ENCODE data around the gene MAT2B. TPM values are rescaled to one million over a fixed set of nuclear protein-coding genes. Genes with fewer than 3 reads are reported as not detected.
A peak's percentile ranks its signal among the peaks of the same experiment; 100 is the strongest.

Gene MAT2B
- polyA plus RNA-seq, 1 of the 3 experiments (the other 2 are of a cell fraction) = 30.1 TPM

GRCh38 chr5:163473635-163474243 lies 31.7 kb upstream of the MAT2B start:
- Histone ChIP-seq H3F3A (replicated peaks; ENCODE audit: insufficient read depth) (peaks cover 18% of the 10 kb centered on the region), H3K36me3 (replicated peaks in 1 of 2; ENCODE audit: control insufficient read depth in 1 of 2, insufficient read depth in 2 of 2, low read length in 1 of 2) (peaks cover 11 to 51% of the 10 kb centered on the region in 2 experiments), H3K79me2 (ENCODE audit: insufficient read depth) (no peaks in the 10 kb centered on the region), H3K9me3 (no peaks in the 10 kb centered on the region), H3K9ac (no peak overlapping the region), H3K4me3 (ENCODE audit: low read depth in 2 of 2, low read length in 1 of 2) (no peak overlapping the region), H3K4me1 (ENCODE audit: control insufficient read depth in 1 of 2, insufficient read depth in 2 of 2, low read depth in 1 of 2, low read length in 1 of 2) (peaks cover 0 to 7% of the 10 kb centered on the region in 2 experiments; a peak in 3 of 4 replicates), H2AFZ (ENCODE audit: low read depth) (no peak overlapping the region), H4K20me1 (ENCODE audit: insufficient read depth) (no peaks in the 10 kb centered on the region), H3K27ac (ENCODE audit: low read depth in 2 of 2, low read length in 1 of 2) (no peak overlapping the region), H3K9me2 (no peaks in the 10 kb centered on the region), H3K27me3 (ENCODE audit: insufficient read depth) (no peaks in the 10 kb centered on the region), H3K4me2 (no peak overlapping the region)
- CTCF ChIA-PET = interaction anchor here (0.9 to 3.1 kb wide), 16 partner anchors 8 to 91 kb away, joined by 3 to 17 read pairs (median 4); partner anchors contain the start of gene MAT2B
- peak; percentile 9; the same call in 1 of the 2 replicates for TF ChIP-seq SMC3 (IDR thresholded peaks at IDR 0.05; ENCODE audit: low read depth, low read length)
- no peak for TF ChIP-seq EP300 (IDR thresholded peaks at IDR 0.05; ENCODE audit: borderline replicate concordance in 1 of 2, low read depth in 1 of 2, low read length in 1 of 2)
- TF ChIP-seq RAD21 (IDR thresholded peaks at IDR 0.05; ENCODE audit: low read length) = peak; percentile 50
- TF ChIP-seq CTCF (IDR thresholded peaks at IDR 0.05) = peak; percentile 64
- no peak for TF ChIP-seq TEAD4 (IDR thresholded peaks at IDR 0.05; ENCODE audit: borderline replicate concordance, insufficient read depth)
- 91% methylated on average over 3 of the region's 3 CpGs for WGBS (ENCODE audit: low lambda C conversion rate)
- POLR2A ChIA-PET = no interaction called here
- DNase-seq = no peak

DNA sequence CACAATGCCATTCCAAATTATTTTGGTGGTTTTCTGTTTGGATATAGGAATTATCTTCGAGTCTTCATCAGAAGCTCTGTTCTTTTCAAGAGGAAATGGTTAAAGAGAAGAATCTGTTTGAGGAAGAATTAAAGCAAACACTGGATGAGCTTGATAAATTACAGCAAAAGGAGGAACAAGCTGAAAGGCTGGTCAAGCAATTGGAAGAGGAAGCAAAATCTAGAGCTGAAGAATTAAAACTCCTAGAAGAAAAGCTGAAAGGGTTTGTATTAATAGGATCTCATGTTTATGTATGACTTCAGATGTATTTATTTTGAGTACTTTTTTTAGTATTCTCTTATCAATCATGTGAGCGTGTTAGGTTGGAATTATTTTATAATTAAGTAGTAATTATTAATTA lies 30.0 kb upstream of the MAT2B start:
- Histone ChIP-seq H3K9me3 (no peaks in the 10 kb centered on the region), H3K4me1 (ENCODE audit: control insufficient read depth in 1 of 2, insufficient read depth in 2 of 2, low read depth in 1 of 2, low read length in 1 of 2) (peaks cover 2 to 11% of the 10 kb centered on the region in 2 experiments), H3K36me3 (replicated peaks in 1 of 2; ENCODE audit: control insufficient read depth in 1 of 2, insufficient read depth in 2 of 2, low read length in 1 of 2) (peaks cover 25 to 54% of the 10 kb centered on the region in 2 experiments), H3K9me2 (no peaks in the 10 kb centered on the region), H2AFZ (ENCODE audit: low read depth) (no peak overlapping the region; the same call in 1 of the 2 replicates), H4K20me1 (ENCODE audit: insufficient read depth) (no peaks in the 10 kb centered on the region), H3F3A (replicated peaks; ENCODE audit: insufficient read depth) (peaks cover 25% of the 10 kb centered on the region), H3K9ac (no peak overlapping the region), H3K27ac (ENCODE audit: low read depth in 2 of 2, low read length in 1 of 2) (no peak overlapping the region), H3K27me3 (ENCODE audit: insufficient read depth) (no peaks in the 10 kb centered on the region), H3K4me2 (no peak overlapping the region), H3K4me3 (ENCODE audit: low read depth in 2 of 2, low read length in 1 of 2) (no peak overlapping the region), H3K79me2 (ENCODE audit: insufficient read depth) (no peaks in the 10 kb centered on the region)
- 91% methylated on average over 2 of the region's 2 CpGs for WGBS (ENCODE audit: low lambda C conversion rate)
- ChIA-PET CTCF (interaction anchor here (0.6 to 3.1 kb wide), 4 partner anchors 8 to 91 kb away, joined by 3 to 9 read pairs (median 4); no protein-coding TSS in a partner anchor), POLR2A (no interaction called here)
- no peak for DNase-seq
- TF ChIP-seq YY1 (IDR thresholded peaks at IDR 0.05; ENCODE audit: low read depth) (no peak), ZBTB33 (IDR thresholded peaks at IDR 0.05; ENCODE audit: borderline replicate concordance, low read depth) (no peak), SIN3A (IDR thresholded peaks at IDR 0.05; ENCODE audit: borderline replicate concordance, low read depth, low read length) (no peak), SMC3 (IDR thresholded peaks at IDR 0.05; ENCODE audit: low read depth, low read length) (no peak), NFIC (IDR thresholded peaks at IDR 0.05; ENCODE audit: borderline replicate concordance) (no peak), JUND (IDR thresholded peaks at IDR 0.05) (no peak), RCOR1 (IDR thresholded peaks at IDR 0.05; ENCODE audit: low read length) (no peak)
- TF ChIP-seq, protein P1, sequence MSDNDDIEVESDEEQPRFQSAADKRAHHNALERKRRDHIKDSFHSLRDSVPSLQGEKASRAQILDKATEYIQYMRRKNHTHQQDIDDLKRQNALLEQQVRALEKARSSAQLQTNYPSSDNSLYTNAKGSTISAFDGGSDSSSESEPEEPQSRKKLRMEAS (IDR thresholded peaks at IDR 0.05; ENCODE audit: low read depth) = no peak

Measured in SK-N-SH (cell line).